Measurements from ENCODE around the gene RASD1.
"Not testable (repeated sequence)": the region's sequence is repeated elsewhere in the genome, so short reads cannot be mapped to it uniquely, and the experiment has no call there.

RASD1 gene

DNA sequence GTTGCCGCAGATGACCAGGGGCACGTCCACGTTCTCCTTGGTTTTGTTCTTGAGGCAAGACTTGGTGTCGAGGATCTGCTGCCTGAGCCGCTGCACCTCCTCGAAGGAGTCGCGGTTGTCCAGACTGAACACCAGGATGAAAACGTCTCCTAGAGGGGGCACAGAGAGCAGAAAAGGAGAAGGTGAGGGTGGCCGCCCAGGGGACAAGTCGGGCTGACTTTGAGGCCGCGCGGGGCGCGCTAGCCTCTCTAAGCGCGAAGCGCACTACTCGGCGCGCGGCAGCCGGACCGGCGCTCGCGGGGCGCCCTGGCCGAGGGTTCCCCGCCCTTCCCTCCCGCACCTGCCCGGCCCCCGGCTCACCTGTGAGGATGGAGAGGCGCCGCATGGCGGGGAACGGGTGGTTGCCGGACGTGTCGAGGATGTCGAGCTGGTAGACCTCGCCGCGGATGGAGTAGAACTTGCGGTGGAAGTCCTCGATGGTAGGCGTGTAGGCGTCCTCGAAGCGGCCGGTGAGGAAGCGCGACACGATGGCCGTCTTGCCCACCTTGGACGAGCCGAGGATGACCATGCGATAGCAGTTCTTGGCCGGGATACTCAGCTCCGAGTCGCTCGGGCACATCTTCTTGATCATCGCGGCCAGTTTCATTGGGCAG, 533 bp downstream of the RASD1 start:
- DNase-seq, result peak; percentile 7 to 23

DNA sequence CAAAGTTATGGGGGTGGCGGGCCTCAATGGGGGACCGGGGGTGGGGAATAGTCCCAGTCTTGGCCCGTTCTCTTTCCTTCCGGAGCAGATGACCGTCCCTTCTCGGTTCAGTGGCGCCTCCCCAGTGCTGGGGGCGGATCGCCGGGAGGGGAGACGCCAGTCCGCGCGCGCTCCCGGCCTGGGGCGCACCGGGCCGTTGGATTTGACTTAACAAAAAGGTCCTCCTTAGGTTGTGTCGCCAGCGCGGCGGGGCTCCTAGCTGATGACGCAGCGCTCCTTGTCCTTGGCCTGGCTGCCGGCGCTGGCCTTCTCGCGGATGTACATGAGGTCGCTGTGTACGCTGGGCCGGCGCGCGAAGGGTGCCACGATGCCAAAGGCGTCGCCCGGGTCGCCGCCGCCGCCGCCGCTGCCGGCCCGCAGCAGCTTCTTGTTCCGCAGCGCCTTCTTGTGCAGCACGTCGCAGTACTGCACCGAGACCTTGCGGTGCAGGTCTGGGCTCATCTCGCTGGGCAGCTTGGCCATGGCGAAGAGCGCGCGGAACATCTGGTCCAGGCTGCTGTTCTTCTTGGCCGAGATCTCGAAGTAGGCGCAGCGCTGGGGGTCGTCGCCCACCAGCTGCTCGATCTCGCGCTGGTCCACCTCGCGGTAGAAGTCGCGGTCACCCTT, 1.2 kb downstream of the RASD1 start:
- DNase-seq, result peak; percentile 3 to 13

- DNase-seq, result no peak
Observed at GRCh38 chr17:17494499-17494869, 1.7 kb downstream of the RASD1 start.

GRCh38 chr17:17493986-17494466, 2.2 kb downstream of the RASD1 start:
- no peak for DNase-seq

- no peak for DNase-seq
Observed at GRCh38 chr17:17493249-17493985, 2.8 kb downstream of the RASD1 start.

DNA sequence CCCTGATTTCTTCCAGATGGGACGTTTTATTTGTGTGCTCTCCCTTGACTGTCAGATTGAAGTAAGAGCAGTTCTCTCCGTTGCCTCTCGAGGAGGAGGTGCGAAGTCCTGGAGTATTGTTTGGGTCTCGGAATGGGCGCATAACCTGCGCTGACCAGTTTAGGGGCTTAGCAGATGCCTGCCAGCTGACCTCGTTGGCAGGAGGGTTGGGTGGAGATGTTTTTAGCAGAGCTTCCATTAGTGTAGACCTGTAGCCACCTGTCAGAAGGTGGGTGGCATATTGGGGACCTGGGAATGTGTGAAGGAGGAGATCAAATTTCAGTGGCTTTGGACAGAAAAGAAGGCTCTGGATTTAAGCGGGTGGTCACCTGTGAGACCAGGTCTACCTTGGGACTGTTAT, 3.6 kb downstream of the RASD1 start:
- DNase-seq, result no peak

- DNase-seq, result no peak
Observed at GRCh38 chr17:17492085-17492484, 4.1 kb downstream of the RASD1 start.

DNA sequence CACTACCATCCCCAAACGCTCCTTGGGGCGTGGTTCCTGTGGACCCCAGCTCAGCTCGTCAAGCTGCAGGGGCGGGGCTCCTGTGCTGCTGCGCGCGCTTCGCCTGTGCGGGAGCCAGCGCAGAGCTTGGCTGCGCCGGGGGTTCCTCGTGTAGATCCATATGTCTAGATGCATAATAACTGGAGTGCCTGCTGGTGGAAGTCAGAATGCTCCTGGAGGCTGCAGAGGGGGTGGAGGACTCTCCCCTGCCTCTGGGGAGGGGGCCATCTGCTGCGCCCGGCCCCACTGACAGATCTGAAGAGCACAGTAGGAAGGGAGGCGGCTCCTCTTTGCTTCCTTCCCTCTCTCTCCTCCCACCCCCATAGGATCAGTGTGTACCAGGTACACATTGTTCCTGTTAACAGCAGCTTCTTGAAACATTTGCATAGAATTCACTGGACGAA, 4.6 kb downstream of the RASD1 start:
- DNase-seq, result no peak

GRCh38 chr17:17491031-17491471, 5.1 kb downstream of the RASD1 start:
- no peak for DNase-seq

DNA sequence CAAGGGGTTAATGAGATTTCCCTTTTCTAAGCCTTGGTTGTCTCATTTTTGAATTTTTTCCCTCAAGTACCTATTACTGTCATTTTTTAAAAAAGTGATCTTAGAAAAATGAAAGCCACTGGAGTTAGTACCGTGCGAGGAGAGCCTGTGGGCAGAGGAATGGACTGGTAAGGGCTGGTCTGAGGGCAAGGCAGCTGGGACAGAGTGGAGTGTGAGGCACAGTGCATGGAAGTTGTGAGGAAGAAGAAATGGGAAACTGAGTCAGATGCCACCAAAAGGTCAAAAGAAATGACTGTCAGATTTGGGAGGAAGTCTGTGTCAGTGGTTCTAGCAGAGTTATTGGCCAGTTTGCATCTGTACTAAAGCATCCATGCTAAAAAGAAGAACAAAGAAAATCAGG, 8.2 kb downstream of the RASD1 start:
- DNase-seq, result no peak

DNA sequence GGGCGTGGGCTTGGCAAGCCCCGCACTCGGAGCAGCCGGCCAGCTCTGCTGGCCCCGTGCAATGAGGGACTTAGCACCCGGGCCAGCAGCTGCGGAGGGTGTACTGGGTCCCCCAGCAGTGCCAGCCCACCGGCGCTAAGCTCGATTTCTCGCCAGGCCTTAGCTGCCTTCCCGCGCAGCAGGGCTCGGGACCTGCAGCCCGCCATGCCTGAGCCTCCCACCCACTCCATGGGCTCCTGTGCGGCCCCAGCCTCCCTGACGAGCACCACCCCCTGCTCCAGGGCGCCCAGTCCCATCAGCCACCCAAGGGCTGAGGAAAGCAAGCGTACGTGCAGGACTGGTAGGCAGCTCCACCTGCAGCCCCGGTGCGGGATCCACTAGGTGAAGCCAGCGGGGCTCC, 9.8 kb downstream of the RASD1 start:
- DNase-seq, result not testable (repeated sequence)

DNA sequence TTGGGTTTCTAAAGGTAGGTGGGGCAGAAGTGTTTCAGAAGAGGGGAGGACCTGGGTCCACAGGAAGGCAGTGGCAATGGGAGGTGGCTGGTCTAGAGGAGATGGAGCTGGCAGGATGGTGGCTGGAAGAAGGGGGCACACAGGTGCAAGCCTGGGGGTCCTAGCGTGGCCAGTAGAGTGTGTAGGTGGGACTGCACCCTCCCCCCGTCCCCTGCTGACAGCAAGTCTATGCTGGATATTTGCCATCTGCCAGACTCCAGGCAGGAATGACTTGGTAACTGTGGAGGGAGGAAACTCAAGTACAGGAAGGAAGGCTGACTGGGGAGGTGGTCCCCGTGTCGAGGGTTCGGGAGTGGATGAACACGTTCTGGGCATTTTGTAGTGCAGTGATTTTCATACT, 10.8 kb downstream of the RASD1 start:
- DNase-seq, result no peak

DNA sequence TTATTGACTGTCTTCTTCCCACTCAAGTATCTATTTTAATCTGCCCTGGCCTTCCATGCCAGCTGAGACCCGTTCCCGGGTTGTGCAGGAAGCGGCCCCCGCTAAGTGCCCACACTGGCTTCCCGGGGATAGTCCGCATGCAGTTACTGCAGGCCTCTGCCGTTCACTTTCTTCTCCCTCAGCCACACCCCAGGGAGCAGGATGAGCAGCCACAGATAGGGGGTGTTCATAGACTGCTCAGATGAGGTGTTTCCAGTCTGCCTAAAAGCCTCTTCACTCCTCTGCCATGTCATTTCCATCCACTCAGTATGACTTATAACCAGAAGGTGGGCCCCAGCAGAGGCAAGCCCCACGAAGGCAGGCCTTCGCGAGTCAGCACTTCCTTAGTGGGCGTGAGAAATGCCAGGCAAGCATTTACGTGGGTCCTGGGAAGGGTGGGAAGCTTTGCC, 11.7 kb downstream of the RASD1 start:
- peak; percentile 41 to 48 for DNase-seq

GRCh38 chr17:17481860-17482259, 14.3 kb downstream of the RASD1 start:
- DNase-seq, result no peak

DNA sequence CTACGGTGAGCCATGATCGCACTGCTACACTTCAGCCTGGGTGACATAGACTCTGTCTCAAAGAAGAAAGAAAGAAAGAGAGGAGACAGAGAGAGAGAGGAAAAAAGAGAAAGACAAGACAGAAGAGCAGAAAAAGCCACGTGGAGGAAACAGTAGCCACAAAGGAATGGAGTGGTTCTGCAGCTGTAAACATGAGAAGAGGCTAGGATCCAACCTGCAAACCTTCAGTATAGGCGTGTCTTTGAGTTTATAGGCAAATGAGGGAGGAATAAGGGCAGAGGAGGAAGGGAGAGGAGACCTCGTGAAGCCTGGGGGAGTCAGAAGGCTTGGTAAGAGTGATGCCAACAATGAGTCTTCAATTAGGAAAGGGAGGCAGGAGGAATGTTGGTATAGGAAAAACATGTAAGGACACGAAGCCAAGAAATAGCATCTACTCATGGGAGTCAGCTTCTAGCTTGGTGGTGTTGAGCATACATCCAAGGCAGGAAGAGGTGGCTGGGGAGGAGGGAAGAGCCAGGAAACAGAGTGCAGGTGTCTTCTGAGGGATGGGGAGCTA, 15.5 kb downstream of the RASD1 start:
- no peak for DNase-seq

DNA sequence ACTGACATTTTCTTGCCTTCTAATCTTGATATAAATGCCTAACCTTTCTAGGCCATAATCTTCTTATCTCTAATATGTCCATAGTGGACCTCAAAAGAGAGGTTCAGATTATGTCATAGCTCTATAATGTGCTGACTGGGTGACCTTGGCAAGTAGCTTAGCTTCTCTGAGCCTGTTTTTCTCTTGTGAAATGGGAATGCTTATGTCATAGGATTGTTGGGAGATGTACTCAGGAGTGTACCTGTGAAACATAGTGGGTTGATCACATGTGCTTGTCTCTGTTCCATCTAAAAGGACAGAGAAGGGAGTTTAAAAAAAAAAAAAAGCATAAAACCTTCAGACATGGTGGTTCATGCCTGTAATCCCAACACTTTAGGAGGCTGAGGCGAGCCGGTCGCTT, 17.0 kb downstream of the RASD1 start:
- no peak for DNase-seq

GRCh38 chr17:17476865-17477467, 19.2 kb downstream of the RASD1 start, which contains the start of gene MED9:
MED9 (plus strand) TSS chr17:17477000; CDS start chr17:17477042, 42 bp downstream.
- peak; percentile 94 to 95 for DNase-seq

- DNase-seq, result no peak
Observed at GRCh38 chr17:17474341-17474740, 21.9 kb downstream of the RASD1 start.

- no peak for DNase-seq
Observed at GRCh38 chr17:17472333-17472920, 23.8 kb downstream of the RASD1 start.

DNA sequence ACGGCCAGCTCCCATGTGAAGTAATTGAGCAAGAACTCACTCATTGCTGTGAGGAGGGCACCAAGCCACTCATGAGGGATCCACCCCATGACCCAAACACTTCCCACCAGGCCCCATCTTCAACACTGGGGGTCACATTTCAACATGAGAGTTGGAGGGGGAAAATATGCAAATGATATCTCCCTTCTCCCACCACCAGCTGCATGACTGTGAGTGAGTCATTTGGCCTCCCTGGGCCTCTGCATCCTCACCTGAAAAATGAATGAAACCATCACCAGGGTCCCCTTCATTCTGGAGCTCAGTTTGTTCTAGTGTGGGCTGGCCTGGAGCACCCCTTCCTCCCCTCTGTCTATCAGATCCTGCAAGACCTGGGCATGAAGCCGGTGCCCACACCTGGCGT, 26.2 kb downstream of the RASD1 start:
- no peak for DNase-seq

- no peak for DNase-seq
Observed at GRCh38 chr17:17469358-17469757, 26.8 kb downstream of the RASD1 start.

DNA sequence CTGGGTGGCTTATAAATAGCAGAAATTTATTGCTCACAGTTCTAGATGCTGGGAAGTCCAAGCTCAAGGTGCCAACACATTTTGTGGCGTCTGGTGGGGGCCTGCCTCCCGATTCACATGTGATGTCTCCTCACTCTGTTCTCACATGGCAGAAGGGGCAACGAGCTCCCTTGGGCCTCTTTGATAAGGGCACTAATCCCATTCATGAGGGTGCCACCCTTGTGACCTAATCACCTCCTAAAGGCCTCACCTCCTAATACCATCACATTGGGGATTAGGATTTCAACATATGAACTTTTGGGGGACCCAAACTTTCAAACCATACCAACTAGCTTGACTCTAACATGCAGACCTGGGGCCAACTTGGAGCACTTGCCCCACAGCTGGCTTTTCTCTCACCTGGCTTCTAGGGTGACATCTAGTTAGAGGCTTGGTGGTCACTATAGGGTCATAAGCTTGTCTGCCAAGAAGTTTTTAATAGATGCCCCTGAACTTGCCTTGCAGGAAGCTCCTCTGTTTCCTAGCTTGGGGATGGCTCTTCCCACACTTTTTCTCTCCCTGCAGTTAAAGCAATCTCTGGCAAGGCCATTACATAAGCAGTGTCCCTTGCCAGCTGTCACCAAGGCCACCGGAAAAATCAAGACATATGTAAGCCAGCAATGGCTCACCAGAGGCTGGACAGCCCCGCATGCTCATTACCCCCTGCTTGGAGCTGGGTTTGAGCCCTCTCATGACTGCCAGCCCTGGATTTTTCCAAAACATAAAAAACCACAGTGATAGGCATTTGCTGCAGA, 27.8 kb downstream of the RASD1 start:
- no peak for DNase-seq

Data from stimulated activated CD4-positive, alpha-beta T cell treated with anti-CD3 and anti-CD28 coated beads, Interleukin-2, amount 100 ng/mL, for 48 hours (primary cell).